Ishikawa (cell line): ENCODE measurements around the gene MSTN.

ENCODE experiments used
- EP300 ChIP-seq: IDR thresholded peaks from 2 replicates; pipeline ENCODE4 v1.6.1; 2012; ENCODE audit warnings: borderline replicate concordance
- FOXM1 ChIP-seq: IDR thresholded peaks from 2 replicates; pipeline ENCODE4 v1.6.1; 2012; ENCODE audit warnings: low read depth, borderline replicate concordance
- RAD21 ChIP-seq: IDR thresholded peaks from 2 replicates; pipeline ENCODE4 v1.6.1; 2012; ENCODE audit warnings: low read depth

DNA sequence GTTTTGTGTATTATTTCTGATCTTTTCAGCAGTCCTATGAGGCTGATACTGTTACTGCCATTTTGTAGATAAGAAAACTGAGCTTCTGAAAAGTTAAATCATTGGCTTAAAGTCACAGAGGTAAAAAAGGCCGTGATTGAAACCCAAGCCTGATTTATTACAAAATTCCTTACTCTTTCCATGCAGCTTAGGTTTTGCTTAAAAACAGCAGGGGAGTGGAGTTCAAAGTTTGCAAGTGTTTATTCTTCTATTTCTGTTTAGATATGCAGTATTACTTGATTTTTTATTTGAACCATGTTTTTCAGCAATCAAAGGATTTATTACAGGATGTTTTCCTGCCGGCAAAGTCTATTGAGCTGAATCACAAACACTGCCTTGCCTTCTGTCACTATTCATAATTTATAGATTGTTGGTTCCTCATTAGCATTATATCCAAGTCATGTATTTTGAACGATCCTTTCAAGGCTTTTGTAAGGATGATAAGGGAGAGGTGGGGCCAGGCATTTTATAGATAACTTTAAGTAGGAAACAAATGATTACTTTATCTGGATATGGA is 31.9 kb upstream of the MSTN start:
- TF ChIP-seq EP300, result no peak
- no peak for TF ChIP-seq RAD21
- no peak for TF ChIP-seq FOXM1
